GM12892 (cell line): ENCODE measurements around the gene HMX3.

Experiments
- DNase-seq: peaks from one replicate; pipeline ENCODE4 v3.0.0; 2011; ENCODE audit not compliant: insufficient read length
- FAIRE-seq: peaks from 2 replicates; lab custom pipeline; 2011; peaks lifted over from hg19 to GRCh38; lab: Jason Lieb, UNC
- POLR2A ChIP-seq: IDR thresholded peaks from 2 replicates; pipeline ENCODE4 v1.6.1; 2011; ENCODE audit warnings: low read depth, low read length, control low read depth
- POLR2AphosphoS5 ChIP-seq: IDR thresholded peaks from 2 replicates; pipeline ENCODE4 v1.6.1; 2011; ENCODE audit warnings: low read depth, low read length, control low read depth
- TAF1 ChIP-seq: IDR thresholded peaks from 2 replicates; pipeline ENCODE4 v1.6.1; 2011; ENCODE audit warnings: low read depth, mild to moderate bottlenecking, control low read depth, low read length, borderline replicate concordance

The HMX3 gene

DNA sequence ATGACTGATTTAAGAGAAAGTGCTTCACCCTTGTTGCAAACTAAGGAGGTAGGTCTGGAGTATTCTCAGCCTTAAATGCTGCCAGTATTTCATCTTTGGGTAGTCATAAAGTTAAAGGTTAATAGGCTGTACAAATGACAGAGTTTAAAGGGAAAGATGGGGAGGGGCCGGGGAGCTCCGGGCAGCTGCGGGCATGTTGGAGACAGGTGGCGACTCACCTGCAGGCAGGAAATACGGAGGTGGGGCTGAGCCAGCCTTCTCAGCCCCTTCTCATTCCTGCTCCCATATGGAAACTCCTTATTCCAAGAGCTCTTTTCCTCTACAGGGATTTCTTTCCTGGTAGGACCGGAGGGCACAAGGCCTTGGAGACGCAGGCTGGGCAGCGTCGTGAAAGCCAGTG lies 31.8 kb upstream of the HMX3 start:
- DNase-seq = no peak
- TF ChIP-seq TAF1 (no peak), POLR2AphosphoS5 (no peak), POLR2A (no peak)
- no peak for FAIRE-seq

DNA sequence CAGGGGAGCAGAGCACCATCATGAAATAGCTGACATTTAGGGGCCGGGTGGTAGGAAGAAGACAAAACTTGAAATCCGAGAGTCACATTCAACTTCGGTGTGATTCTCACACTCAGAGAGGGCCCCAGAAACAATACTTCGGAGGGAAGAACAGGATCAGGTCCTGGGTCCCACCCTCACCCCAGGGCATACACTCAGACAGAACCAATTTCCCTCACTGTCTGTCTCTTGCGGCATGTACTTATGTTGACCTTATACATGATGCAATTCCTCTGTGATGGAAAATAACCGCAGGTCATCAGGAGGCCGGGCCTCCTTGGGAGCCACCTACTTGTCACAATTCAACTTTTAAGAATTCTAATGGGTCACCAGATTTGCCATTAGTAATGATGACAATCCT lies 26.3 kb upstream of the HMX3 start:
- FAIRE-seq = no peak
- DNase-seq = no peak
- no peak for TF ChIP-seq POLR2AphosphoS5
- no peak for TF ChIP-seq POLR2A
- TF ChIP-seq TAF1 = no peak

DNA sequence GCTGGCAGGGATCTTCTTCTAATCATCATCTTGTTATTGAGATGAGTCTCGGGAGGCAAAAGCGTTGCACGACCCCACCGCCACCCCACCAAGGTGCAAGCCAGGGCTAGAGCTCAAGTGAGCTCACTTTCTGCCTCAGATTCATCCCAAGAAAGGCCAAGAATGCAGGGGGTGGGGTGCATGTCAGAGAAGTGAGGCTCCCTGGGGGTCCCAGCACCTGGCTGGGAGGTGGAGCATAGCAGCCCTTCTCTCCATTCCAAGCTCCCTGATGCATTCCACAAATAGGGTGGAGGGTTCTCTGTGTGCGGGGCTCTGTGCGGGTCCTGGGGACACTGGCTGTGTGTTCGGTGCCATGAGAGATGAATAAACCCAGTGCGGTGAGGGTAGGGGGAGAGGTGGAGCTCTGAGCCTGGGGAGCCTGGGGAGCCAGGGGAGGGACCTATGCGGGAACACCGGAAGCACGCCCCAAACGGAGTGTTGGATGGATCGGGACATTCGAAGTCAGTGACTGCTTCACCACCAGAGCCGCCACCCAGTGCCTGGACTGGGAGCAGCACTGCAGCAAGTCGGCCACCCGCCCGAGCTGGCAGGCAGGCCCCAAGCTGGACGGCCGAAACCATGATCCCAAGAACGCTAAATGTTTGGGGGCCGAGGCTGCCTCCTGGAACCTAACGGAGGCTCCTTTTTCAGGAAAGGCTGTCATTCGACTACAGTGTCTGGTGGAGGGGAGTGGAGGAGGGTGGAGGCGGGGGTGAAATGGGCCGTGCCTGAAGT lies 17.9 kb upstream of the HMX3 start:
- FAIRE-seq (no peak), DNase-seq (no peak)
- TF ChIP-seq POLR2A = no peak
- no peak for TF ChIP-seq TAF1
- no peak for TF ChIP-seq POLR2AphosphoS5

DNA sequence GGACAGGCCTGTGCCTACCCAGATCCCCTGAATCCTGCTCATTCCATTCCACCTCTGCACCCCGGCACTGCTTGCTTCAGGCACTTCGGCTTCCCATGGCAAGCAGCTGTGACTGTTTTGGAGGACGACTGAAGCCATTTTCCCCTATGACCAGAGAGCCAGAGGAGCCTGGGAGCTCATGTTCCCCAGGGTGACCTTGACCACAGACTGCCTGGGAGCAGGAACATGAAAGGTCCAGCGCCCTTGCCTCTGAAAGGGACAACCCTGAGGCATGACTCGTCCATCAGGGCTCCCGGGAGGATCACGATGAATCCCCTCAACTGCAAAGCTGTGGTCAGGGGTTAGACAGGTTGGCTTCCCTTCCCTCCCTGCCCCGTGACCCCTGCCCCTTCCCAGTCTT lies 16.7 kb upstream of the HMX3 start:
- DNase-seq (no peak), FAIRE-seq (no peak)
- TF ChIP-seq TAF1 (no peak), POLR2A (no peak), POLR2AphosphoS5 (no peak)

DNA sequence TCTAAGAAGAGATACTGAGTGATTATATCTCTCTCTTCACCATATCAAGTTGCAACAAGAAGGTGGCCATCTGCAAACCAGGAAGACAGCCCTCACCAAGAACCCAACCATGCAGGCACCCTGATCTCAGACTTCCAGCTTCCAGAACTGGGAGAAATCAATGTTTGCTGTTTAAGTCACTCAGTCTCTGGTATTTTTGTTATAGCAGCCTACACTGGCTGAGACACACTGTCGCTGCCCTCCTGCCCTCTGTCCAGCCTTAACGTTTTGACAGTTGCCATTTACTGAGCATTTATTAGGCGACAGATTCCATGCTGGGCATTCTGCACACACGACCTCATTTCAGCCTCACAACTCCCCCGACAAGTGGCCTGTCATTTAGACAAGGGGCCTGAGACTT lies 9.5 kb upstream of the HMX3 start:
- DNase-seq = no peak
- FAIRE-seq = no peak
- TF ChIP-seq POLR2AphosphoS5 = no peak
- no peak for TF ChIP-seq TAF1
- TF ChIP-seq POLR2A = no peak

DNA sequence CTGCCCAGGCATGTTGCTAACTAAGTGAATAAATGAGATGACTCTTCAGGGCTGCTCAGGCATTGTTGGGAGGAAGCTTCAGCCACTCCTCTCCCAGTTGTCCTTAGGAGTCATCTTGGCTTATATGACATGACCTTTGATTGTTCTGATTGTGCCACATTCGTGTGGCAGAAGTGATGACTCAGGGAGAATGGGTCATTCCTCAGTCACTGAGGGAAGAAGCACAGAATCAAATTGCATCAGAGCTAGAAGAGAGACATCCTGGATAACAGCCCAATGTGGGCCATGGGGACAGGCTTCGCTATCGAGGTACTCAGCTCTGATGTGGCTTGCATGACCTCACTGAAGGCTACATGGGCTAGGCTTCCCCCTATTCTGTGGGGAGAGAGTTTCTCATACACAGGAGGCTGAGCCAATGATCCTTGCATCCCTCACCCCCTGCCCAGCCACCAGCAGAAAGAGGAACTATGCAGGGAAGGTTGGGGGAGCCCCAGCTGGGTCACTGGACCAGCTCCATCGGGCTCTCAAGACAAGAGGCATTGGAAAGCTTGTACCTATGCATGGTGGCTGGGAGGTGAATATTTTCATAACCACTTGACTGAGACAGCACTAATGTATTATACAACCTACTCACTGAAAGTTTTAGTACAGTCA lies 6.0 kb upstream of the HMX3 start:
- FAIRE-seq = no peak
- no peak for DNase-seq
- TF ChIP-seq POLR2A (no peak), TAF1 (no peak), POLR2AphosphoS5 (no peak)

DNA sequence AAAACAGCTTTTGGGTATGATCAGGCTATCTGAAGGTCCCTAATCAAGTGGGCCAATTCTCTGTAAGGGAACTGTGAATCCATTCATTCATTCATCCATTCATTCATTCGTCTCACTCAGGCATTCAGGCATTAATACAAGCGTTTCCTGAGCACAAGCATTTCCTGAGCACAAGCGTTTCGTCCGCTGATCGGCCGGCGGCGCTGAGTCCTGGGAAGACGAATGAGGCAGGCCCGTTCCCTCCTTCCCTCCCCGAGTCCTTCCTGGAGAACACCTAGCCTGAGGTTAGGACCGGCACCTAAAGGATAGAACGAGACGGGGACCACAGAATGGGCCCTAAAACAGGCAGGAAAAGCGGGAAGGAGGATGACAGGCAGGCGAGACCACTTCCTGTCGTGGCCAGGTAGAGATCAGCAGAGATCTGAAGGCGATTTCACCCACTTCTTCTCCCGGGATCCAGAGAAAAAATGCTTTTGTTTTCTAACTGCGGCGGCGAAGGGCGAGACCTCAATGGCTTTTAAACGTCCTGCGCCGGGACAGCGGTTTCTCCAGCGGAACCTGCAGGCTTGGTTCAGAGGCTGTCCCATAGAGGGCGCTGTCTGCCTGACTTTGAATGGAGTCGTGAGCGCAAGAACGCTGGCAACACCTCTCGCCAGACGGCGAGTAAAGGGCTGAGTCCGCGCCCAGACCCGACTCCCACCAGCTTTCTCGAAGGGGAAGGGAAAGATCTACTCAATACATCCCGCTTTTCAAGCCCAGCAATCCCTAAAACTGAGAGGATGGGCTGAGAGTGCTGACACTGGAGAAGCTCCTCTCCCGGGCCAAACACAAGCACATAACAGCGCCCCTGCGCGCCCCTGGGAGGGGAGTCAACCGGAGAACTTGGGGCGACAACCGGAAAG lies 2.9 kb upstream of the HMX3 start:
- DNase-seq = peak; percentile 80
- peak; percentile 98 for FAIRE-seq
- TF ChIP-seq TAF1 = no peak
- TF ChIP-seq POLR2AphosphoS5 = no peak
- no peak for TF ChIP-seq POLR2A

DNA sequence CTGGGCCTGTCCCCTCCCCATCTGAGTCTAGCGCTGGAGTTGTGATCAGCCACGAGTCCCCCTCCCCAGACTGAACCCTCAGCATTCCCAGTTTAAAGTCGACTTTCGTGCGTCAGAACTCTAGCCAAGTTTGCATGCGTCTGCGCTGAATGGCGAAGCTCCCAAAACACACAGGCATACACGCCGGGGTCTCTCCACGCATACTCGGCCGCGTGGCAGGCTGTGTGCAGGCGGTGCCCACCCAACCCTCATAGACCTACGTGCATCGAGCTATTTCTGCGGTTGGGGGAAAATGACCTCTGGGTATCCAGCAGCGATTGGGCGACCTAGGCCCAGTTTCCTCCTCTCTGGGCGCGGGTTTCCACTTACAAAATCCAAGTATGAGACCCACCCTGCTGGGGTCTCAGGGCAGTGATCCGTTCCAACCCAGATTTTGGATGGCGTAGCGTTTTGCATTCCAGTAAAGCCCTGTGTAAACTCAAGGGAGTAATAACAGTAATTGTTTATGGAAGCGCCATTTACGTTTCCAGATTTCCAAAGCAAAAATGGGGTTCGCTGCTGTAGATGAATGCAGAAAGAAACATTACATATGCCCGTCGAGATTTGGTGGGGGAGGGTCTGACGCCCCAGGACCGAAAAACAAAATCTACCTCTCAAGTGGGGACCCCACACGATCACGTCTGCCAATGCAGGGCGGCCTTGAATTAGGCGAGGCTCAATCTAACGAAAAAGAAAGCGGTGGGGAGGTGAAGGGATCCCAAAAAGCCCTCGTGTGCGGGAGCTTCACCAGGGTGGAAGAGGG lies 2.0 kb upstream of the HMX3 start:
- FAIRE-seq (peak; percentile 54), DNase-seq (no peak)
- TF ChIP-seq POLR2A (no peak; the same call in 1 of the 2 replicates), POLR2AphosphoS5 (no peak), TAF1 (no peak)

DNA sequence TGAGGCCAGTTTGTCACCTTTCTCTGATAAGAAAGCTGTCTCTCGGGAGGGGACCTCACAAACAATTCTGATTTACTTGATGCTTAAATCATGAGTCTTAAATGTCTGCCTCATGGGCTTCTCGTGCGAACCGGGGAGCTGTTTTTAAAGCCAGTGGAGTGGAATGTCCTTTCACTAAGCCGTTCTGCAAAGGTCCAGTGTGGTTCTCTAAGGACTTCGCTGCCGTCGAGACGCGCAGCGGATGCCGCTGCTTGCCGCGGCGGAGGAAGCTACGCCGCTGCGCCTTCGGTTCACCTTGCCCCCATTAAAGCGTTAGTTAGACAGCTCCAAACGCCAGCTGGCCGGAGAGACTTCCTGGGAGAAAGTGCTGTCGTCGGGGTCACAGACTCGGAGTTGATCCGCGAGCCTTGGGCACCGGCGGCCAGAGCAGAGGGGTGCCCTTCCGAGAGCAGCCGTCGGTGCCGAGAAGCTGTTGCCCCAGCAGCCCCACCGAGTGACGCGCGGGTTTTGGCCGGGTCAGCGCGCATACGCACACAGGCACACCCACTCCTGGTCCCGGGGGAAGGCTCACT lies 1.3 kb upstream of the HMX3 start:
- FAIRE-seq (peak; percentile 65), DNase-seq (no peak)
- TF ChIP-seq POLR2AphosphoS5 = no peak
- TF ChIP-seq TAF1 = no peak
- no peak for TF ChIP-seq POLR2A

DNA sequence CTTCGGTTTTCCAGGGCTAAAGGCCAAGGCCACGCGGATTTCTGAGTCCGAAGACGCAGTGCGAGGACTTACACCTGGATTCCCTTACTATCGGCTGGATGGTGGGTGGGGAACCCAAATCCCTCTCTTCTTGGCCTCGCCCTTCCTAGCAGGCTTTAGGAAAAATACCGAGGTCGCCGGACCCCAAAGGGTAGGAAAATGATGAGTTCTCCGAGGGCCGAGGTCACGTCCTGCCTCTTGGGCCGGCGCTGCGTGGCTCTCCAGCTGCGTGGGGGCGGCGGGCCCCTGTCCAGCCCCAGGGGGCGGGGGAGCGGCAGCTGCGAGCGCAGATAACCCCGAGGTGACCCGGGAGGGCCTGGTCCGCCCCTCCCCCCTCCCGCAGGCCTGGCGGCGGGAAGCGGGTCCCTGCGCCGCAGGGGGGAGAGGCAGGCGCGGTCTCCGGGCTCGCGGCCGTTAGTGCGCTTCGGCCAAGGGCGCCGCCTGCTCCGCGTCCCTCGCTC lies 805 bp upstream of the HMX3 start:
- DNase-seq (no peak), FAIRE-seq (no peak)
- TF ChIP-seq TAF1 (no peak), POLR2A (no peak), POLR2AphosphoS5 (no peak)
